Measurements from ENCODE around the gene C1QB.

- TF ChIP-seq POLR2A (IDR thresholded peaks at IDR 0.05), result no peak
- no peak for TF ChIP-seq CTCF (IDR thresholded peaks at IDR 0.05)
Measured at GRCh38 chr1:22638476-22639234, 14.4 kb upstream of the C1QB start.

Measured in right lobe of liver (tissue), 4 donors.